Activated T-helper 17 cell treated with anti-CD3 and anti-CD28 coated beads, Interleukin-2, amount 50 U/mL, for 72 hours (primary cell): ENCODE data around the gene SFXN3. TPM values are rescaled to one million over a fixed set of nuclear protein-coding genes. Genes with fewer than 3 reads are reported as not detected.
"Not testable (repeated sequence)": the region's sequence is repeated elsewhere in the genome, so short reads cannot be mapped to it uniquely, and the experiment has no call there.

Experiments used
- ATAC-seq: fragments of 150-1000 bp; cut with Tn5 transposase; replicated peaks from 2 replicates; pipeline ENCODE4 v1.10.0; 2021; ENCODE audit warnings: mild to moderate bottlenecking, moderate library complexity
- H3K27ac Mint-ChIP-seq: one replicate; pipeline ENCODE4 v1.8.0; 2022; ENCODE audit warnings: mixed read lengths
- H3K27me3 Mint-ChIP-seq: one replicate; pipeline ENCODE4 v1.8.0; 2022; ENCODE audit warnings: mixed read lengths
- H3K36me3 Mint-ChIP-seq: one replicate; pipeline ENCODE4 v1.8.0; 2022; ENCODE audit warnings: low read depth, mild to moderate bottlenecking, mixed read lengths
- H3K4me1 Mint-ChIP-seq: one replicate; pipeline ENCODE4 v1.8.0; 2022; ENCODE audit warnings: mixed read lengths
- H3K4me3 Mint-ChIP-seq: one replicate; pipeline ENCODE4 v1.8.0; 2022; ENCODE audit warnings: mild to moderate bottlenecking, mixed read lengths
- H3K9me3 Mint-ChIP-seq: one replicate; pipeline ENCODE4 v1.8.0; 2022; ENCODE audit warnings: mixed read lengths
- total RNA-seq, 2 donors: library from RNA; stranded (reverse); gene quantifications; one replicate each; pipeline ENCODE4 v1.2.3, GENCODE V29; 2022

Gene SFXN3
- total RNA-seq, 2 donors from 2014 or later = 45.9 to 150 TPM

DNA sequence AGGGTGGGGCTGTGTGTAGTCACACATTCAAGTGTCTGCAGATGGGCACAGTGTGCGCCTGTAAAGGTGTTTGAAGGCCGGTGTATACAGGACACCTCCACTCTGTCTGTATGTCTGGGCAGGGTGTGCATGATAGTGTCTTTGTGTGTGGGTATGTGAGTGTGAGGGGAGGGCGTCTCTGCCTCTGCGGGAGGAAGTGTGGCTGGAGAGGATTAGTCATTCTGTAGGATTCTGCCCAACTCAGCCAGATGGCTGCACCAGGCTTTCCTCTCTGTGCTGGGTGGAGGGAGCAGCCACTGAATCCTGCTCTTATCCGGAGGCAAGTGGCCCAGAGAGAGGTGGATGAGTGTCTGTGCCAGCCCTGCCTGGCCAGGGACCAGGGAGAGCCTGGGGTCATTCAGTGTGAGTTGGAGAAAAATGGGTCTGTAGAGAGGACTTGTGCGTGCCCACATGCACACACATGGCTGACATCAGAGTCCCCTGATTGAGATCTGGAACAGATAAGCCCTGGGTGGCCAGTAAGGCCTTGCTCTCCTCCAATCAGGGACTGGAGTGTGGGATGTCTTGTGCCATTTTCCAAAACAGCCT, 1.7 kb downstream of the SFXN3 start:
- peak; percentile 74 for ATAC-seq
- Mint-ChIP-seq H3K27ac (peak overlapping the region; percentile 94), H3K4me3 (peak overlapping the region; percentile 94), H3K27me3 (no peaks in the 10 kb centered on the region), H3K4me1 (peaks cover 13% of the 10 kb centered on the region), H3K36me3 (peaks cover 60% of the 10 kb centered on the region), H3K9me3 (no peaks in the 10 kb centered on the region)

GRCh38 chr10:101033276-101033675, 2.2 kb downstream of the SFXN3 start:
- peak overlapping the region; percentile 94 for H3K4me3 Mint-ChIP-seq
- H3K4me1 Mint-ChIP-seq = peaks cover 13% of the 10 kb centered on the region
- no peak for ATAC-seq
- peaks cover 66% of the 10 kb centered on the region for H3K36me3 Mint-ChIP-seq
- H3K27me3 Mint-ChIP-seq = no peaks in the 10 kb centered on the region
- no peaks in the 10 kb centered on the region for H3K9me3 Mint-ChIP-seq
- H3K27ac Mint-ChIP-seq = peak overlapping the region; percentile 94

DNA sequence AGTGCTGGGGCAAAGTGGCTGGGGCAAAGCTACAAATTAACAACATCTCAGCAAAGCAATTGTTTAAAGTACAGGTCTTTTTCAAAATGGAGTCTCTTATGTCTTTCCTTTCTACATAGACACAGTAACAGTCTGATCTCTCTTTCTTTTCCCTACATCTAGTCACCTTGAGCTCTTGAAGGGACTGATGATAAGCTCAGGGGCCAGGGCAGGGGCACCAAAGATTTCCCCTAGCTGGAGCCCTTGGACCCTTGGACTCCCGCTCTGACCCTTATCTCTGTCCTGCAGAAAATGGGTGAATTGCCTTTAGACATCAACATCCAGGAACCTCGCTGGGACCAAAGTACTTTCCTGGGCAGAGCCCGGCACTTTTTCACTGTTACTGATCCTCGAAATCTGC, 3.4 kb downstream of the SFXN3 start:
- Mint-ChIP-seq H3K4me3 (peak overlapping the region; percentile 94), H3K4me1 (peaks cover 13% of the 10 kb centered on the region), H3K36me3 (peaks cover 73% of the 10 kb centered on the region)
- not testable (repeated sequence) for H3K9me3 Mint-ChIP-seq, ATAC-seq, H3K27ac Mint-ChIP-seq, H3K27me3 Mint-ChIP-seq

DNA sequence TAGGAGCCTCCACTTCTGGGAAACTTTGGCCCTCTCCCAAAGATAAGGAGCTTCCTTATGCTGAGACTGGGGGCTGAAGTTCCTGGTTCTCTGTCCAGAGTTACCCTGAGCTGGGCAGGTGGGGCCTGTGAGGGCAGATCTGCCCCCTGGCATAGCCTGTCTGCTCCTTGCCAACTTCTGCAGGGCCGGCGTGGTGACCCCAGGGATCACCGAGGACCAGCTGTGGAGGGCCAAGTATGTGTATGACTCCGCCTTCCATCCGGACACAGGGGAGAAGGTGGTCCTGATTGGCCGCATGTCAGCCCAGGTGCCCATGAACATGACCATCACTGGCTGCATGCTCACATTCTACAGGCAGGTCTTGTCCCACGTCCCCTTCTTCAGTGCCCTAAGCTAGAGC, 4.3 kb downstream of the SFXN3 start:
- H3K27ac Mint-ChIP-seq = no peak overlapping the region
- H3K4me1 Mint-ChIP-seq = peaks cover 13% of the 10 kb centered on the region
- no peaks in the 10 kb centered on the region for H3K27me3 Mint-ChIP-seq
- H3K9me3 Mint-ChIP-seq = no peaks in the 10 kb centered on the region
- H3K4me3 Mint-ChIP-seq = no peak overlapping the region
- H3K36me3 Mint-ChIP-seq = peaks cover 73% of the 10 kb centered on the region
- no peak for ATAC-seq

DNA sequence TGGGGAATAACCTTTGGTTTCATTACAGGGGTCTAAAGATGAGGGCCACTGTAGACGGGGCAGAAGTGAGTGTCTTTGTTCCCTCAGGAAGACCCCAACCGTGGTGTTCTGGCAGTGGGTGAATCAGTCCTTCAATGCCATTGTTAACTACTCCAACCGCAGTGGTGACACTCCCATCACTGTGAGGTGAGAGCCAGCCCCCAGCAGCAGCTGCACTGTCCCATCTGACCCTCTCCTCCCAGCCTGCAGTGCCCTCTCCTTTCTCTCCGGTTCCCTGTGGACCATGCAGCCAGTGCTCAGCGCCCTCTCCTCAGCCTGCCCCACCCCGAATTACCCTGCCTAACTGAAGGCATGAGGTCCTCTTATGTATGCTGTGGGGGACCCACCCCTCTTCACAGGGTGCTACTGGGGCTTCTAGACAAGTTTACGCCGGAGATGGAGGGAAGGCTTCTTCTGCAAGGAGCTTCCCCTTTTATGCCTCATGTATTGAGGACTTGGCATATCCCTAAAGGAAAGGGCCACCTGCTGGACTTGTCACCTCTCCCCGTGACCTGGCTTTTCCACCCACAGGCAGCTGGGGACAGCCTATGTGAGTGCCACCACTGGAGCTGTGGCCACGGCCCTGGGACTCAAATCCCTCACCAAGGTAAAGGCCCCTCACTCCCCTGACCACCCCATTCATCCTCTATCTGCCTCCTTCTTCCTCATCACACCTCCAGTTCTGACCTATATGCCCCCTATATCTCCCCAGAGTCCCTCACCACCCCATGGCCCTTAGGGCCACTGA, 5.1 kb downstream of the SFXN3 start:
- Mint-ChIP-seq H3K4me1 (peaks cover 16% of the 10 kb centered on the region), H3K4me3 (no peak overlapping the region), H3K36me3 (peaks cover 72% of the 10 kb centered on the region), H3K27ac (no peak overlapping the region), H3K27me3 (no peaks in the 10 kb centered on the region), H3K9me3 (no peaks in the 10 kb centered on the region)
- ATAC-seq = no peak

GRCh38 chr10:101036726-101037125, 5.7 kb downstream of the SFXN3 start:
- Mint-ChIP-seq H3K9me3 (no peaks in the 10 kb centered on the region), H3K27ac (no peak overlapping the region), H3K27me3 (no peaks in the 10 kb centered on the region), H3K4me3 (no peak overlapping the region), H3K4me1 (peaks cover 19% of the 10 kb centered on the region), H3K36me3 (peaks cover 66% of the 10 kb centered on the region)
- no peak for ATAC-seq

DNA sequence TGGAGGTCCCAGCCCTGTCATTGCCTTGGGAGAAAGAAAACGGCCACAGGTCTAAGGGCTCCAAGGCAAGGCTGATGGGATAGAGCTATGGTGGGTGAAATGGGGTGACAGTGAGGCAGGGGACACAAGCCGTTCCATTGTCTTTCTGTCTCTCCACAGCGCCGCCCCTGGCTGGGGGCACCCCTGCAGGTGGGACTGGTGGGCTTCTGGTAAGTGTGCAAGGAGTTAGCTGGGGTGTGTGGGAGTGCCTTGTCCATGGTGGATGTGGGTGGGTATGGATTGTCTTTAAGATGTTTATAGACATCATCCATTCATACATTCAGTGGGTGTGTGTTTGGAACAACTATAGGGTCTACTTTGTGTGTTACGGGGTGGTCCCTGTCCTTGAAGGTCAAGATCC, 7.5 kb downstream of the SFXN3 start:
- Mint-ChIP-seq H3K27ac (no peak overlapping the region), H3K36me3 (peaks cover 52% of the 10 kb centered on the region), H3K4me3 (no peak overlapping the region), H3K9me3 (no peaks in the 10 kb centered on the region), H3K27me3 (no peaks in the 10 kb centered on the region), H3K4me1 (peaks cover 22% of the 10 kb centered on the region)
- no peak for ATAC-seq

DNA sequence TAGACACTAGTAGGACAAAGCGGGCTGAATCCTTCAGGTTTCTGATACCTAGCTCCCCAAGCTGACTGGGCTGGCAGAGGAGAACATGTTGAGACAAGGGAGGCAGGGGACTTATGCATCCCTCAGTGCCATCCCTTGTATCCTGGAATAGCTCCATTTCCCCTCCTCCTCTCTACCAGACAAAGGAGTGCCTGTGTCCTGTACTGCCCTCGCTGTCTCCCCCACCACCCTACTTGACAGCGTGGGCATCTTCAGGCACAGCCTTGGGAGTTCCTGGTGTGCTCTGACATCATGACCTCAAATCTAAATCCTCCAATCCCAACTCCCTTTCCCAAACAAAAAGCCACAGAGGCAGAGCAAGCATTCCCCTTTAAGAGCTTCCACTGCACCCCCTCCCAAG, 9.0 kb downstream of the SFXN3 start:
- Mint-ChIP-seq H3K36me3 (peaks cover 40% of the 10 kb centered on the region), H3K4me1 (peaks cover 20% of the 10 kb centered on the region), H3K4me3 (no peak overlapping the region), H3K9me3 (no peaks in the 10 kb centered on the region), H3K27me3 (no peaks in the 10 kb centered on the region), H3K27ac (no peak overlapping the region)
- ATAC-seq = no peak

DNA sequence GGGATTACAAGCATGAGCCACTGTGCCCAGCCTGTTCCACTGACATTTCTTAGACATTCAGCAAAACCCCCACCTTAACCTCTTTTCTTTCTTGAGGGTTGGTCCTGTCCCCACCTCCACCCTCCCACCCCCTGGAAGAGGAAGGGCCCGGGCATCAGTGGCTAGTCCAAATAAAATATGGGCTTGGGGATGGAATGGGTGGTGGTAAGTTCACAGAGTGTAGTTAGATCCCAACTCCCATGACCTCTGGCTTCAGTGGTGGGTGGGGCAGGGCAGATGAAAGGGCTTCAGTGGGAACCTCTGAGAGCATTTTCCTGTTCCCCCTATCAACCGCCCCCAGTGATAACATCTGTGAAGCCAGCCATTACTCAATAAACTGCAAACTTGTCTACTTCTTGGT, 9.8 kb downstream of the SFXN3 start:
- Mint-ChIP-seq H3K27me3 (no peaks in the 10 kb centered on the region), H3K4me3 (no peak overlapping the region), H3K27ac (no peak overlapping the region), H3K36me3 (peaks cover 32% of the 10 kb centered on the region), H3K9me3 (no peaks in the 10 kb centered on the region), H3K4me1 (peaks cover 20% of the 10 kb centered on the region)
- ATAC-seq = no peak

- ATAC-seq = peak; percentile 71
Measured at GRCh38 chr10:101041252-101041761, 10.3 kb downstream of the SFXN3 start.

GRCh38 chr10:101042118-101042517, 11.1 kb downstream of the SFXN3 start:
- Mint-ChIP-seq H3K27ac (peak overlapping the region; percentile 94), H3K4me1 (peaks cover 20% of the 10 kb centered on the region), H3K9me3 (no peaks in the 10 kb centered on the region), H3K4me3 (peak overlapping the region; percentile 87), H3K27me3 (peaks cover 8% of the 10 kb centered on the region), H3K36me3 (peaks cover 19% of the 10 kb centered on the region)
- no peak for ATAC-seq

More at GRCh38 chr10:101041252-101041761, 10.3 kb downstream of the SFXN3 start:
- Mint-ChIP-seq H3K27me3 (peaks cover 2% of the 10 kb centered on the region), H3K27ac (no peak overlapping the region), H3K4me3 (no peak overlapping the region), H3K9me3 (no peaks in the 10 kb centered on the region), H3K4me1 (peaks cover 20% of the 10 kb centered on the region), H3K36me3 (peaks cover 27% of the 10 kb centered on the region)

DNA sequence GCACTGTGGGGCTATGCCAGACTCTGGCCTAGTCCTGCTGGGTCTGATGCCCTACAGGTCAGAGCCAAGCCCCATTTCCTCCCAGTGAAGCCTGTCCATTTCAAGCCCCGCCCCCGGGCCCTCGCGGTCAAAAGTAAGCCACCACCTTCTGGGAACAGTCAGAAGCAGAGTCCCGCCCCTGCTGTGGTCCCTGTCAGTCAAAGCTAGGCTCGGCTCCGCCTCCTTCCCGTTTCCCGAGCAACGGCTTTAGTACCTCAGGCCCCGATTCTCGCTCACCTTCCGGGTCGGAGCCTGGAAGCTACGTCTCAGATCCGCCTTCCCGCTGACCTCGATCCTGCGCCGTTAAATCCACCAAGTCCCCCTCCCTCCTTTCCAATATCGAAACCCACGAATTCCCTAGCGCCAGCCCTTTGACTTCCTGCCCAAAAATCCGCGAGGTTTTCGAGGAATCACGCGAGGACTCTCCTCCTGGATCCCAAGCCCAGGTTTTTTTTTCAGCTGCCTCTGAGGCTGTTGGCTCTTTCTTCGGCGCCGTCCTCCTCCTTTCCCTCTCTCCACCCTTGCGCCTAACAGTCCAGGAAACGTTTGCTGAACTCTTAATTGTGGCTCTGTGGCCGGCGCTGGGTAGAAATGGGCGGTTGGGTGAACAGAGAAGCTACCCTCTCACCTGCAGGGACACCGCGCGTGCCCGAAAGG, 11.8 kb downstream of the SFXN3 start:
- Mint-ChIP-seq H3K4me1 (peaks cover 20% of the 10 kb centered on the region), H3K4me3 (peak overlapping the region; percentile 87), H3K27me3 (peaks cover 15% of the 10 kb centered on the region), H3K27ac (peak overlapping the region; percentile 94), H3K9me3 (no peaks in the 10 kb centered on the region), H3K36me3 (peaks cover 12% of the 10 kb centered on the region)
- ATAC-seq = peak; percentile 97

GRCh38 chr10:101043363-101043707, 12.3 kb downstream of the SFXN3 start:
- peak overlapping the region; percentile 94 for H3K27ac Mint-ChIP-seq
- no peaks in the 10 kb centered on the region for H3K9me3 Mint-ChIP-seq
- H3K4me3 Mint-ChIP-seq = peak overlapping the region; percentile 87
- peaks cover 7% of the 10 kb centered on the region for H3K36me3 Mint-ChIP-seq
- peaks cover 21% of the 10 kb centered on the region for H3K27me3 Mint-ChIP-seq
- no peak for ATAC-seq
- peaks cover 21% of the 10 kb centered on the region for H3K4me1 Mint-ChIP-seq

- H3K9me3 Mint-ChIP-seq = no peaks in the 10 kb centered on the region
- peaks cover 27% of the 10 kb centered on the region for H3K4me1 Mint-ChIP-seq
- ATAC-seq = no peak
- no peak overlapping the region for H3K4me3 Mint-ChIP-seq
- H3K36me3 Mint-ChIP-seq = no peaks in the 10 kb centered on the region
- H3K27me3 Mint-ChIP-seq = peaks cover 28% of the 10 kb centered on the region
- no peak overlapping the region for H3K27ac Mint-ChIP-seq
Measured at GRCh38 chr10:101044117-101044516, 13.1 kb downstream of the SFXN3 start.
